ENCODE results near the gene IRF2BP1.
"Not testable (repeated sequence)": the region's sequence is repeated elsewhere in the genome, so short reads cannot be mapped to it uniquely, and the experiment has no call there.

IRF2BP1 gene

DNA sequence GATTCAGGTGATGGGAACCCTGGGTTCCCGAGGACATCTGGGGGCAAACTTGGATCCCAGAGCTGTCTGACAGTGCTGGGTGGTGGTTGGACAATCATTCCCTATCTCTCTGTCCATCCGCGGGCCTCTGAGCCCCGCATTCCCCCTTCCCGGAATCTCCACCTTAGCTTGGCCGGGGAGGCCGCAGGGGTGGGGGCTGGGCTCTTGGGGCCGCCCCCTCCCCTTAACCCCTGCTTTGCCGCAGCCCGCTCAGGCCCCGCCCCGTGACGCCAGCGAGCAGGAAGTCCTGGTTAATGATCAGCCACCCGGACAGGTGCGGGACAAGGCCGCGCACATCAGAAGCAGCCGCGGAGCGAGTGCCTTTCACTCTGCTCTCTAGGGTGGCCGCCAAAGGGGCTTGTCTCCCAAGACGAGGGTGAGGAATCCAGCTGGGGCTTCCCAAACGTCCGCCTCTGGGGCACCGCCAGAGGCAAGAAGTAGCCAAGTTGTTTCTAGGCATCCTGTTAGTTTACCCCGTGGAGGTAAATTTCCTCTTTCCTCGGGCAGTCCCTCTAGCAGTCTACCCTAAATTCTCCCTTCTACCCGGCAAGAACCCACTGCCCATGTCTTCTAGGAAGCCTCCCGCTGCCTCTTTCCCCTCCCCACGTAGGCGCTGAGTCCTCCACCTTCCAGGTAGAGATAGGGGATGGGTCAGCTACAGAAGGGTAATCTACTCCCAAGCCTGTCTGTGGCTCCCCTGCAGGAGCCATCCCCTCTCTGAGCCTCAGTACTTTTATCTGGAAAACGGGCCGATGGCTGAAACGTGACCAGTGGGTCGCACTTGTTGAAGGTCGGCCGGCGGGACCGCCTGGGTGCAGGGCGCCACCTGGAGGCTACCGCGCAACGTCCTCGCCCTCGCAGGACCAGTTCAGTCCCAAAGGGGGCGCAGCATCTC, 3.0 kb downstream of the IRF2BP1 start:
- peak; percentile 59 to 70 for DNase-seq (ENCODE audit: low read depth in 2 of 2)

DNA sequence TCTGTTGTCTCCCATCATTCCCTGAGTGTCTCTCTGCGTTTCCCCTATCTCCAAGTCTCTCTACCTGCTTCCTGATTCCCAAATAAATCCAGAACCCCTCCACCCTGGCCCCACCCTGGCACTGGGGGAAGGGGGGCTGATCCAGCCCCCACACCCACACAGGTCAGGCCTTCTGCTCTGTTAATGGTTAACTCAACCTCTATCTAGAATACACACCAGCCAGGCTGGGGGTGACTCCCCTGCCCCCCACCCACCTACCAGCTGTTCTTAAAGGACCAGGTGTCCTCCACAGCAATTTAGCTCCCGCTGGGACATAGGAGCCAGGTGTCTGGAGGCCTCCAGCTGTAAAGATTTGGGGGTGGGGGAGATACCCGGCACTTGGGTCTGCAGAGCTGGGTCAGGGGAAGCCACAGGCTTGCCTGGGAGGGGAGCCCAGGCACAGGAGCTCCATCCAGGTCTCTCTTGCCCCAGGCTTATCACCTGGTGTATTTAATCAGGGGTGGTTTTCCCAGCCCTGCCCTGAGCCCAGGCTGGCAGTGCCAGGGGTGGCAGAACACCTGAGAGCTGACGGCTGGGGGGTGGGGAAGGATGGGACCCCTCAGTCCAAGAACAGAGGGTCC, 3.9 kb downstream of the IRF2BP1 start:
- no peak for DNase-seq (ENCODE audit: low read depth in 2 of 2)

GRCh38 chr19:45881082-45881908, 4.6 kb downstream of the IRF2BP1 start:
- no peak for DNase-seq (ENCODE audit: low read depth in 2 of 2)

DNA sequence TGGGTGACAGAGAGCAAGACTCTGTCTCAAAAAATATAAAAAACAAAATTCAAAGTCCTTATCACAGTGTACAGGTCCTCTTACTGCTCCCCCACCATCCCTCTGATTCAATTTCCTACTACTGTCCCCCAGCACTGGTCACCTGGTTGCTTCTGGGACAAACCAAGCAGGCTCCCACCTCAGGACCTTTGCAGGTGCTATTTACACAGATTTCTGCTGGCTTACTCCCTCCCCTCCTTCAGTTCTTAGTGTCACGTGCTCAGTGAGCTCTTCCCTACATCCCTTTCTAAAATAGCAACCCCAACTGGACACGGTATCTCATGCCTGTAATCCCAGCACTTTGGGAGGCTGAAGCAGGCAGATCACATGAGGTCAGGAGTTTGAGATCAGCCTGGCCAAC, 6.0 kb downstream of the IRF2BP1 start:
- DNase-seq (ENCODE audit: low read depth in 2 of 2) = no peak

- DNase-seq (ENCODE audit: low read depth in 2 of 2) = no peak
Observed at GRCh38 chr19:45879055-45879454, 6.9 kb downstream of the IRF2BP1 start.

DNA sequence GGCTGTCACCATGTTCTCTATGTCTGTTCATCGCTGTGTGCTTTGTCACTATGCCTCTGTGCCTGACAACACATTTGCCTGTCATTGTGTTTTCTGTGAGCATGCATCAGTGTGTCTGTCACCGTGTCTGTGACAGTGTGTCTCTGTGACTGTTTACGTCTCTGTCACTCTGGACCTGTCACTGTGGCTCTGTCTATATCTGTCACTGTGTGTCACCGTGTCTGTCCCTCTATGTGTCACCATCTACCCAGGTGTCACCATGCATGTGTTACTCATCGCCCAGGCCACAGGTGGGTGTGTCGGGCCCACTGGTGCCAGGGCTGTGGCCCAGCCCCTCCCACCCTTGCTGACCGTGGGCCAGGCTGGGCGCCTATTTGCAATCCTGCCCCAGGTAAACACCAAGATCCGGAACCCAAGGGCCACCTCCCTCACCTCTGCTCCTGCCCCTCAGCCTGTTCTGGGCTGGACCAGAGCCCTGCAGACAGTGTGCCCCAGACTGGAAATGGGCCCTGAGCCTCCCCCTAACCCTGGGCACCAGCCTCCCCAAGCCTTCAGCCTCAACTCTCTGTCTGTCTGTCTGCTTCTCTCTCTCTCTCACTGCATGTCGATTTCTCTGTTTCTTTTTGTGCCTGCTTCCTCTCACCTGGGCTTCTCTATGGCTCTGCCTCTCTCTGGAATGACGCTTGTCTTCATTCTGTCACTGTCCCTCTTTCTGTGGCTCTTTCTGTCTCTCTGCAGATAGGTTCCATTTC, 7.7 kb downstream of the IRF2BP1 start:
- no peak for DNase-seq (ENCODE audit: low read depth in 2 of 2)

DNA sequence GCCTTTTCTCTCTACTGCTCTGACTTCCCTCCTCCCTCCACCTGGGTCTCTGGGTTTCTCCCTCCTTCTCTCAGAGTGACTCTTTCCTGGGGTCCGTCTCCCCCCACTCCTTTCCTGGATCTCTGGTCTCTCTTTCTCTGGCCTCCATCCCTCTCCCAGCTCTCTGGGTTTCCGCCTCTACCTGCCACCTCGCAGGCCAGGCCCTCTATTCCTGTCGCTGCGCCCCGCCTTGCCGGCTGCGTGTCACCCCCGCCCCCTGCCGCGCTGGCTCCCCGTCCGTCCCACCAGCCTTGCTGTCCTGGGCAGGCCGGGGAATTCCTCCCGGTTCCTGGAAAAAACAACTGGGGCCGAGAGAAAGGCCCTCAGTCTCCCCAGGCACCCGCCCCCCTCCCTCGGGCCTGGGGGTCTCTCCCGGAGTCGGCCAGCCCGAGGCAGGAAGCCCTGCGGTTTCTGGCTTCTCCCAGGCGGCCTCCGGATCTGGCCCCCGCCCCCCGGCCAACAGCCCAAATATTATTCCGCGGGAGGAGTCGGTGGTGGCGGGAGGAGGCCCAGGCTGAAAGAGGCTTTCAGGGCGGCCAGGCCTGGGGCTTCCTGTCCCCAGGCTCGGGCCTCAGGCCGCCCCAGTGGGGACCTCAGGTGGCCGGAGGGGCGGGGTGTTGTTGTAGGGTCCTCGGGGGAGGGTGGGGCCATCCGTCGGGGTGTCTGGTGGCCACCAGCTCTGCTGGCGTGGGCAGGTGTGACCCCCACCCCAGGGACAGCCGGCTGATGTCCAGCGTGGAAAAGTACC, 9.3 kb downstream of the IRF2BP1 start:
- DNase-seq (ENCODE audit: low read depth in 2 of 2) = no peak

GRCh38 chr19:45876161-45876410, 9.9 kb downstream of the IRF2BP1 start:
- no peak for DNase-seq (ENCODE audit: low read depth in 2 of 2)

DNA sequence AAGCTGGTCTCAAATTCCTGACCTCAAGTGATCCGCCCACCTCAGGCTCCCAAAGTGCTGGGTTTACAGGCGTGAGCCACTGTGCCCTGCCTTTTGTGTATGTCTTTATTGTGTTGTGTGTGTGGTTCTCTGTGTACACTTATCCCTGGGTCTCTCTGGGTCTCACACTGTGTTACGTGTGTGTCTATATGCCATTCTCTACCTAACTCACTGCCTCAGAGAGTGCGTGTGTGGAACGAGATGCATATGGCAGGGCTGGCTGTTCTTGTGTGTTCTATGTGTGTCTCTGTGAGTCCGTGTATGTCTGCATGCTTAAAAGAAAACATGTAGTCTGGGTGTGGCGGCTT, 11.3 kb downstream of the IRF2BP1 start:
- no peak for DNase-seq (ENCODE audit: low read depth in 2 of 2)

- no peak for DNase-seq (ENCODE audit: low read depth in 2 of 2)
Observed at GRCh38 chr19:45873219-45873772, 12.6 kb downstream of the IRF2BP1 start.

- no peak for DNase-seq (ENCODE audit: low read depth in 2 of 2)
Observed at GRCh38 chr19:45872095-45872919, 13.6 kb downstream of the IRF2BP1 start.

GRCh38 chr19:45870798-45871197, 15.1 kb downstream of the IRF2BP1 start:
- no peak for DNase-seq (ENCODE audit: low read depth in 2 of 2)

GRCh38 chr19:45867241-45867640, 18.7 kb downstream of the IRF2BP1 start:
- DNase-seq (ENCODE audit: low read depth in 2 of 2) = not testable (repeated sequence)

DNA sequence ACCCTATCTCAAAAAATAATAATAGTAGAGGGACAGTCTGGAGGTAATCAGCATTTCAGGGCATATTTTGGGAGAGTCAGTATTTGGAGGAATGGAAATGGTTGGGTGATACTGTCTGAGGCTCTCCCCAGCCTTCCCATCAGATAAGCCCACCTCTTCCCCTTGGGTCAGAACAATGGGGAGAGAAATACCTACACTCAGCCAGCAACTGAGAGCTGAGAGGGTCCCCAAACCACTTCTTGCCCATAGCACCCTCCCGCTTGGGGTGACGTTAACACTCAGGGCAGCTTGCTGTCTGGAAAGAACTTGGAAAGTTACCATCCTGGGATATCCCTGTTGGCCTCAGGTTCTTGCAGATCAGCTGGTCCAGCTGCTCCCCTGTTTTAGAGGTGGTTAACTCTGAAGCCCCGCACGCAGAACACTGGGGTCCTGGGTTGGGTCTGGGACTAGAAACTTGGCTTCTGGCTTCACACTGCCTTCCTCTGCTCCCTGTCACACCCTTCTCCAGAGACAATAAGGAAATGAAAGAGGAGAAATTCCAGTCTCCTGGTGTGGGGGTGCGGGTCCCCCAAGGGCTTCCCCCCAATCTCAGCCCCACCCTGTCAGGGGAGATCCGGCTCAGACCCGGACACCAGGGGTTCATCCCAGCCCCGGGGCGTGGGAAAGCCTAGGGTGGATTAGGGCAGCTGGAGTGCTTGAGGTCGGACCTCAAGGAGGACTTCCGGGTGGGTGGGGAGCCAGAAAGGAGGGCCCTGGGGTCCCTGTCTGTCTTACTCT, 19.4 kb downstream of the IRF2BP1 start:
- no peak for DNase-seq (ENCODE audit: low read depth in 2 of 2)

DNA sequence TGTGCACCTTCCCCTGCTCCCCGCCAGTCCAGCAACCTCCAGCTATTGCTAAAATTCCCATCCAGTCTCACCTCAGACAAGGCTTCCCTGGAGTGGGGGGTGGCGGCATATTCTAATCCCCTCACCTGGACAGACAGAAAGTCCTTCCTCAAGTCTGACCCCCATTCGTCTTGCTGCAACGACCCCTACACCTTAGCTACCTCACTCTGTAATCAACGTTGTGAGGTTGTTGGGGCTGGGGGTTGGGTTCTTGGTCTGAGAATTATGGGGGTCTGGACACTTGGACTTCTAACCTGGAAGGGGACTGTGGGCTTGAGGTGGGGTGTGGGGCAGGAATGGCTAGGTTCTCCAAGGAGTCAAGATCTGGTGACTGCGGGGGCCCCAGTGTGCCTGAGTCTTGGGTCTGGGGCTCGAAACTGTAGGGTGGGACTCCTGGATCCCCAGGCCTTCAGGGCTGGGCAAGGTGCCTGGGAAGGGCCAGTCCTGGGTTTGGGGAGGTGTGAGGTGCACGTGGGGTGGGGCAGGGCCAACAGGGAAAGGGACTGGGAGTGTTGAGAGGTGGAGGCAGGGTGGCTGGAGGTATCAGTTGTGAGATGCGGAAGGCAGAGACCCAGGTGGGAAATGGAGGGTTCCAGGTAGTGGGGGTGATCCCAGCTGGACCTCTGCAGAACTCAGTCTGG, 20.5 kb downstream of the IRF2BP1 start:
- no peak for DNase-seq (ENCODE audit: low read depth in 2 of 2)

DNA sequence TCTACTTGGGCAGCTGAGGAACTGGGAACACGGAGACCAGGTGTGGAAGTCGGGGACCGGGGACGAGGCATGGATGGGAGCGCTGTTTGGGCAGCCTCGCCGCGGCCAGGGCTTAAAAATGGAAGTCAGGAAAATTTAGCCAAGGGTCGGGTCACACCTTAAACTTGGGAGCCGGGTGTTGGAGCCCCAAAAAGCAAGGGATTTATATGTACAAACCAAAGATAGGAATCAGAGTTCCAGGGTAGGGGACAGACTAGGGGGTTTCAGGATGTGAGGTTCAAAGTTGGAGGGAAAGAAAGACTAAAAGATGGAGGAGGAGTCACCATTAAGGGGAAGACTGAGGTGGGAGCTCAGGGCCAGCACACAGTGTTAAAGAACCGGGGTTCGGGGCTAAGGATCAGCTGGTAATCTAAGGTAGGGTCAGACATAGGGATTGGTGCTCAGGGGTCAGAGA, 21.3 kb downstream of the IRF2BP1 start:
- DNase-seq (ENCODE audit: low read depth in 2 of 2) = no peak

- peak in 1 of 2 donors; percentile 45 for DNase-seq (ENCODE audit: low read depth in 2 of 2)
Observed at GRCh38 chr19:45863840-45864628, 21.9 kb downstream of the IRF2BP1 start, which contains the start of gene FOXA3. Gene FOXA3 (plus strand): TSS chr19:45864326. CDS start chr19:45864457, 131 bp downstream.
